Neural cell (in vitro differentiated cells): ENCODE data around the gene TXNRD1.

Experiments
- TAF1 ChIP-seq: IDR thresholded peaks from 2 replicates; pipeline ENCODE4 v1.6.1; 2012; ENCODE audit warnings: low read depth
- TF ChIP-seq, protein P1 (sequence below): fragments of 450-650 bp; IDR thresholded peaks from 2 replicates; pipeline ENCODE4 v1.5.1; 2014; ENCODE audit warnings: antibody characterized with exemption, mild to moderate bottlenecking, moderate library complexity; ENCODE audit not compliant: poor library complexity, severe bottlenecking

DNA sequence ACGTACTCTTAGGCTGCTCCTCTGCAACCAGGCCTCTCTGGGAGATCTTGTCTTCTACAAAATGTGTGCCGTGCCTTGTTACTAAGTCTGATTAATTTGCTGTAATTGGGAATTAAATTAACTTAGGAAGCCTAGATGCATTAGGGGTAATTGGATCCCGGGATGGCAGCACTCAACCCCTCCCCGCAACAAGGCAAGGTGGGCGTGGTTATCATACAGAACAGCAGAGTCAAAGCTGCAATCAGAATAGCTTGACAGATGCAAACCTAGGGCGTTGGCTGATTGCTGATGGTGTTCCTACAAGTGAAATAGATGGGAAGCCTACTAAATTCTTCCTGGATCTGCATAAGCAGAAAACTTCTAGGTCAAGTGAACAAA, 43.0 kb upstream of the TXNRD1 start:
- TF ChIP-seq, protein P1, sequence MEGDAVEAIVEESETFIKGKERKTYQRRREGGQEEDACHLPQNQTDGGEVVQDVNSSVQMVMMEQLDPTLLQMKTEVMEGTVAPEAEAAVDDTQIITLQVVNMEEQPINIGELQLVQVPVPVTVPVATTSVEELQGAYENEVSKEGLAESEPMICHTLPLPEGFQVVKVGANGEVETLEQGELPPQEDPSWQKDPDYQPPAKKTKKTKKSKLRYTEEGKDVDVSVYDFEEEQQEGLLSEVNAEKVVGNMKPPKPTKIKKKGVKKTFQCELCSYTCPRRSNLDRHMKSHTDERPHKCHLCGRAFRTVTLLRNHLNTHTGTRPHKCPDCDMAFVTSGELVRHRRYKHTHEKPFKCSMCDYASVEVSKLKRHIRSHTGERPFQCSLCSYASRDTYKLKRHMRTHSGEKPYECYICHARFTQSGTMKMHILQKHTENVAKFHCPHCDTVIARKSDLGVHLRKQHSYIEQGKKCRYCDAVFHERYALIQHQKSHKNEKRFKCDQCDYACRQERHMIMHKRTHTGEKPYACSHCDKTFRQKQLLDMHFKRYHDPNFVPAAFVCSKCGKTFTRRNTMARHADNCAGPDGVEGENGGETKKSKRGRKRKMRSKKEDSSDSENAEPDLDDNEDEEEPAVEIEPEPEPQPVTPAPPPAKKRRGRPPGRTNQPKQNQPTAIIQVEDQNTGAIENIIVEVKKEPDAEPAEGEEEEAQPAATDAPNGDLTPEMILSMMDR = no peak
- no peak for TF ChIP-seq TAF1
